Thymus (tissue), 11 donors: ENCODE measurements around the gene ANKS4B. TPM values are rescaled to one million over a fixed set of nuclear protein-coding genes. Genes with fewer than 3 reads are reported as not detected.
"Not testable (repeated sequence)": the region's sequence is repeated elsewhere in the genome, so short reads cannot be mapped to it uniquely, and the experiment has no call there.

Experiments used
- DNase-seq, 9 donors: peaks; one replicate each; pipeline ENCODE4 v3.0.0-alpha.2; 2013; ENCODE audit warnings: low spot score in 9 of 9, low read depth in 6 of 9, missing footprints in 1 of 9
- H3K27ac ChIP-seq, 2 donors: one replicate each; pipeline ENCODE4 v1.5.1; 2013; ENCODE audit warnings: control low read depth in 1 of 2, low read depth in 1 of 2, low read length in 1 of 2, mild to moderate bottlenecking in 1 of 2, moderate library complexity in 1 of 2
- H3K27me3 ChIP-seq, 2 donors: one replicate each; pipeline ENCODE4 v1.5.1; 2013; ENCODE audit warnings: low read length in 1 of 2; ENCODE audit not compliant: control insufficient read depth in 2 of 2, insufficient read depth in 1 of 2
- H3K36me3 ChIP-seq, 2 donors: one replicate each; pipeline ENCODE4 v1.5.1; 2013; ENCODE audit warnings: low read length in 1 of 2, mild to moderate bottlenecking in 1 of 2, moderate library complexity in 1 of 2; ENCODE audit not compliant: control insufficient read depth in 2 of 2, insufficient read depth in 2 of 2
- H3K4me1 ChIP-seq, 2 donors: one replicate each; pipeline ENCODE4 v1.5.1; 2013; ENCODE audit warnings: low read length in 2 of 2; ENCODE audit not compliant: control insufficient read depth in 2 of 2, insufficient read depth in 2 of 2
- H3K4me3 ChIP-seq, 2 donors: one replicate each; pipeline ENCODE4 v1.5.1; 2013; ENCODE audit warnings: low read length in 2 of 2, control low read depth in 1 of 2, mild to moderate bottlenecking in 1 of 2
- H3K9me3 ChIP-seq, 2 donors: one replicate each; pipeline ENCODE4 v1.5.1; 2013; ENCODE audit warnings: low read length in 1 of 2, mild to moderate bottlenecking in 1 of 2; ENCODE audit not compliant: control insufficient read depth in 2 of 2, insufficient read depth in 1 of 2
- WGBS: extraction: QIAGEN DNeasy Blood & Tissue Kit; methylation state at CpG from one replicate; pipeline ENCODE4 v1.1.7; 2013; 5-methylcytosine and 5-hydroxymethylcytosine counted together
- polyA plus RNA-seq: library from polyadenylated mRNA; stranded (reverse); fragments of 200-250 nt; gene quantifications from one replicate; pipeline ENCODE4 v1.2.3, GENCODE V29; 2013
- total RNA-seq: library from RNA; stranded (reverse); fragments of 120-200 nt; gene quantifications from one replicate; pipeline ENCODE4 v1.2.4, GENCODE V29; 2013
- donor health status: healthy.

The ANKS4B gene
- total and polyA plus RNA-seq, 2 donors: under 0.01 to 0.02 TPM

- not testable (repeated sequence) for H3K4me1 ChIP-seq, DNase-seq
- WGBS: 94% methylated on average over 4 of the region's 4 CpGs
Observed at GRCh38 chr16:21248179-21248578, 14.7 kb downstream of the ANKS4B start.

GRCh38 chr16:21250072-21250923 is 16.8 kb downstream of the ANKS4B start:
- H3K27me3 ChIP-seq: peaks cover 0 to 2% of the 10 kb centered on the region in 2 donors
- H3K27ac ChIP-seq: no peak overlapping the region
- H3K9me3 ChIP-seq: no peaks in the 10 kb centered on the region
- no peak overlapping the region for H3K4me3 ChIP-seq
- 83% methylated on average over 15 of the region's 15 CpGs for WGBS
- no peaks in the 10 kb centered on the region for H3K36me3 ChIP-seq
- no peaks in the 10 kb centered on the region for H3K4me1 ChIP-seq
- no peak for DNase-seq

More at GRCh38 chr16:21248179-21248578, 14.7 kb downstream of the ANKS4B start:
- not testable (repeated sequence) for H3K9me3 ChIP-seq, H3K27me3 ChIP-seq, H3K4me3 ChIP-seq, H3K27ac ChIP-seq, H3K36me3 ChIP-seq

GRCh38 chr16:21253470-21253869 is 20.0 kb downstream of the ANKS4B start:
- Histone ChIP-seq H3K4me3 (no peak overlapping the region), H3K27ac (no peak overlapping the region), H3K9me3 (no peaks in the 10 kb centered on the region), H3K27me3 (peaks cover 0 to 2% of the 10 kb centered on the region in 2 donors), H3K36me3 (no peaks in the 10 kb centered on the region), H3K4me1 (no peaks in the 10 kb centered on the region)
- no peak for DNase-seq
- 93% methylated on average over 3 of the region's 3 CpGs for WGBS

- Histone ChIP-seq H3K36me3 (no peaks in the 10 kb centered on the region), H3K4me1 (no peaks in the 10 kb centered on the region), H3K27me3 (no peaks in the 10 kb centered on the region), H3K4me3 (no peak overlapping the region), H3K9me3 (no peaks in the 10 kb centered on the region), H3K27ac (no peak overlapping the region)
- no peak for DNase-seq
- 91% methylated on average over 2 of the region's 2 CpGs for WGBS
Observed at GRCh38 chr16:21256636-21257035, 23.1 kb downstream of the ANKS4B start.

GRCh38 chr16:21257284-21257683 is 23.8 kb downstream of the ANKS4B start:
- H3K36me3 ChIP-seq: no peaks in the 10 kb centered on the region
- 85% methylated on average over 4 of the region's 4 CpGs for WGBS

GRCh38 chr16:21260870-21261791 is 27.6 kb downstream of the ANKS4B start:
- Histone ChIP-seq H3K4me1 (no peaks in the 10 kb centered on the region), H3K36me3 (no peaks in the 10 kb centered on the region), H3K27ac (no peak overlapping the region), H3K9me3 (no peaks in the 10 kb centered on the region), H3K27me3 (no peaks in the 10 kb centered on the region), H3K4me3 (no peak overlapping the region)
- 92% methylated on average over 9 of the region's 9 CpGs for WGBS
- no peak for DNase-seq

More at GRCh38 chr16:21257284-21257683, 23.8 kb downstream of the ANKS4B start:
- no peak overlapping the region for H3K4me3 ChIP-seq
- no peaks in the 10 kb centered on the region for H3K27me3 ChIP-seq
- H3K4me1 ChIP-seq: no peaks in the 10 kb centered on the region
- H3K27ac ChIP-seq: no peak overlapping the region
- no peak for DNase-seq
- no peaks in the 10 kb centered on the region for H3K9me3 ChIP-seq

GRCh38 chr16:21262779-21263639 is 29.5 kb downstream of the ANKS4B start:
- Histone ChIP-seq H3K27ac (no peak overlapping the region), H3K27me3 (no peaks in the 10 kb centered on the region), H3K36me3 (no peaks in the 10 kb centered on the region), H3K4me1 (no peaks in the 10 kb centered on the region), H3K9me3 (no peaks in the 10 kb centered on the region), H3K4me3 (no peak overlapping the region)
- no peak for DNase-seq
- 93% methylated on average over 12 of the region's 12 CpGs for WGBS

GRCh38 chr16:21263640-21264570 is 30.4 kb downstream of the ANKS4B start:
- Histone ChIP-seq H3K9me3 (no peaks in the 10 kb centered on the region), H3K4me1 (no peaks in the 10 kb centered on the region), H3K36me3 (no peaks in the 10 kb centered on the region), H3K27ac (no peak overlapping the region), H3K4me3 (no peak overlapping the region), H3K27me3 (no peaks in the 10 kb centered on the region)
- no peak for DNase-seq
- WGBS: 81% methylated on average over 14 of the region's 14 CpGs
